ENCODE measurements around the gene KRTAP2-4.
"Not testable (repeated sequence)": the region's sequence is repeated elsewhere in the genome, so short reads cannot be mapped to it uniquely, and the experiment has no call there.

Gene KRTAP2-4

GRCh38 chr17:41065829-41066624 lies at the start of gene KRTAP2-4:
TSS of gene KRTAP2-4 (minus strand) at chr17:41065879. CDS start at chr17:41065845, 34 bp downstream.
- peak; percentile 46 for DNase-seq (ENCODE audit: low read depth)

GRCh38 chr17:41111151-41111885 lies 45.6 kb upstream of the KRTAP2-4 start:
- DNase-seq (ENCODE audit: low read depth), result no peak

- not testable (repeated sequence) for DNase-seq (ENCODE audit: low read depth)
Observed at GRCh38 chr17:41108728-41109386, 43.2 kb upstream of the KRTAP2-4 start.

- DNase-seq (ENCODE audit: low read depth), result no peak
Observed at GRCh38 chr17:41107941-41108450, 42.3 kb upstream of the KRTAP2-4 start.

GRCh38 chr17:41105347-41105746 lies 39.7 kb upstream of the KRTAP2-4 start, which contains the start of gene KRTAP4-9:
TSS of gene KRTAP4-9 (plus strand) at chr17:41105389. CDS start at chr17:41105389, 0 bp downstream.
- not testable (repeated sequence) for DNase-seq (ENCODE audit: low read depth)

GRCh38 chr17:41104386-41105038 lies 38.8 kb upstream of the KRTAP2-4 start:
- DNase-seq (ENCODE audit: low read depth), result peak; percentile 16

GRCh38 chr17:41103896-41104295 lies 38.2 kb upstream of the KRTAP2-4 start:
- no peak for DNase-seq (ENCODE audit: low read depth)

- DNase-seq (ENCODE audit: low read depth), result no peak
Observed at GRCh38 chr17:41101586-41102259, 36.0 kb upstream of the KRTAP2-4 start, which contains the start of gene KRTAP4-16. TSS of gene KRTAP4-16 (minus strand) at chr17:41102209. CDS start at chr17:41102209, 0 bp downstream.

- peak; percentile 18 for DNase-seq (ENCODE audit: low read depth)
Observed at GRCh38 chr17:41099682-41100480, 34.2 kb upstream of the KRTAP2-4 start.

GRCh38 chr17:41098481-41098880 lies 32.8 kb upstream of the KRTAP2-4 start:
- DNase-seq (ENCODE audit: low read depth), result no peak

GRCh38 chr17:41098042-41098441 lies 32.4 kb upstream of the KRTAP2-4 start, which contains the start of gene KRTAP4-8:
TSS of gene KRTAP4-8 (minus strand) at chr17:41098142. CDS start at chr17:41098084, 58 bp downstream.
- DNase-seq (ENCODE audit: low read depth), result no peak

- DNase-seq (ENCODE audit: low read depth), result no peak
Observed at GRCh38 chr17:41096055-41096454, 30.4 kb upstream of the KRTAP2-4 start.

GRCh38 chr17:41088760-41089352 lies 23.2 kb upstream of the KRTAP2-4 start:
- DNase-seq (ENCODE audit: low read depth), result not testable (repeated sequence)

GRCh38 chr17:41084100-41084856 lies 18.6 kb upstream of the KRTAP2-4 start, which contains the start of gene KRTAP4-7:
TSS of gene KRTAP4-7 (plus strand) at chr17:41084150. CDS start at chr17:41084207, 57 bp downstream.
- DNase-seq (ENCODE audit: low read depth), result not testable (repeated sequence)

- not testable (repeated sequence) for DNase-seq (ENCODE audit: low read depth)
Observed at GRCh38 chr17:41083427-41083826, 17.7 kb upstream of the KRTAP2-4 start.

- no peak for DNase-seq (ENCODE audit: low read depth)
Observed at GRCh38 chr17:41082626-41083025, 16.9 kb upstream of the KRTAP2-4 start.

GRCh38 chr17:41076788-41077187 lies 11.1 kb upstream of the KRTAP2-4 start:
- no peak for DNase-seq (ENCODE audit: low read depth)

GRCh38 chr17:41073676-41074075 lies 8.0 kb upstream of the KRTAP2-4 start:
- no peak for DNase-seq (ENCODE audit: low read depth)
